NCI-H524 treated with DMSO at 0.1 percent for 48 hours (cell line): ENCODE measurements around the gene SLC12A1.

ENCODE experiments used
- DNase-seq: peaks from one replicate; lab custom pipeline; 2025; lab: John Stamatoyannopoulos, UW

The SLC12A1 gene

GRCh38 chr15:48205981-48206380 is at the start of gene SLC12A1:
TSS of gene SLC12A1 (plus strand) at chr15:48206302. CDS start at chr15:48207720, 1,418 bp downstream.
- DNase-seq = no peak

GRCh38 chr15:48168616-48169015 is 37.5 kb upstream of the SLC12A1 start:
- no peak for DNase-seq

- DNase-seq = no peak
Observed at GRCh38 chr15:48170981-48171380, 35.1 kb upstream of the SLC12A1 start.

- DNase-seq = no peak
Observed at GRCh38 chr15:48175126-48175525, 31.0 kb upstream of the SLC12A1 start.

GRCh38 chr15:48176112-48176511 is 30.0 kb upstream of the SLC12A1 start:
- no peak for DNase-seq

GRCh38 chr15:48176957-48177356 is 29.1 kb upstream of the SLC12A1 start:
- no peak for DNase-seq

- DNase-seq = peak; percentile 28
Observed at GRCh38 chr15:48177383-48177765, 28.7 kb upstream of the SLC12A1 start.

- peak; percentile 38 for DNase-seq
Observed at GRCh38 chr15:48177766-48178647, 28.1 kb upstream of the SLC12A1 start, which contains the start of gene MYEF2. TSS of gene MYEF2 (minus strand) at chr15:48178295. CDS start at chr15:48178237, 58 bp downstream.

GRCh38 chr15:48178648-48178931 is 27.5 kb upstream of the SLC12A1 start:
- no peak for DNase-seq

- DNase-seq = no peak
Observed at GRCh38 chr15:48182749-48183148, 23.4 kb upstream of the SLC12A1 start.

- DNase-seq = no peak
Observed at GRCh38 chr15:48185529-48185928, 20.6 kb upstream of the SLC12A1 start.

GRCh38 chr15:48186271-48186670 is 19.8 kb upstream of the SLC12A1 start:
- no peak for DNase-seq

- no peak for DNase-seq
Observed at GRCh38 chr15:48190932-48191573, 15.0 kb upstream of the SLC12A1 start.

GRCh38 chr15:48191574-48192225 is 14.4 kb upstream of the SLC12A1 start, which contains the start of gene CTXN2:
TSS of gene CTXN2 (plus strand) at chr15:48191665. CDS start at chr15:48201301, 9,636 bp downstream.
- peak; percentile 52 for DNase-seq

- DNase-seq = no peak
Observed at GRCh38 chr15:48202068-48202467, 4.0 kb upstream of the SLC12A1 start.

GRCh38 chr15:48221261-48221660 is 15.2 kb downstream of the SLC12A1 start:
- no peak for DNase-seq

- DNase-seq = no peak
Observed at GRCh38 chr15:48221885-48222284, 15.8 kb downstream of the SLC12A1 start.

- no peak for DNase-seq
Observed at GRCh38 chr15:48222627-48223026, 16.5 kb downstream of the SLC12A1 start.

- DNase-seq = no peak
Observed at GRCh38 chr15:48225771-48226170, 19.7 kb downstream of the SLC12A1 start.

- DNase-seq = no peak
Observed at GRCh38 chr15:48230498-48230897, 24.4 kb downstream of the SLC12A1 start.

- DNase-seq = no peak
Observed at GRCh38 chr15:48233246-48233645, 27.1 kb downstream of the SLC12A1 start.

GRCh38 chr15:48239334-48239733 is 33.2 kb downstream of the SLC12A1 start:
- no peak for DNase-seq

- DNase-seq = no peak
Observed at GRCh38 chr15:48242015-48242414, 35.9 kb downstream of the SLC12A1 start.
